ENCODE measurements around the gene IRX4. TPM values are rescaled to one million over a fixed set of nuclear protein-coding genes. Genes with fewer than 3 reads are reported as not detected.

The IRX4 gene
- total RNA-seq, 1 donor, result not detected

DNA sequence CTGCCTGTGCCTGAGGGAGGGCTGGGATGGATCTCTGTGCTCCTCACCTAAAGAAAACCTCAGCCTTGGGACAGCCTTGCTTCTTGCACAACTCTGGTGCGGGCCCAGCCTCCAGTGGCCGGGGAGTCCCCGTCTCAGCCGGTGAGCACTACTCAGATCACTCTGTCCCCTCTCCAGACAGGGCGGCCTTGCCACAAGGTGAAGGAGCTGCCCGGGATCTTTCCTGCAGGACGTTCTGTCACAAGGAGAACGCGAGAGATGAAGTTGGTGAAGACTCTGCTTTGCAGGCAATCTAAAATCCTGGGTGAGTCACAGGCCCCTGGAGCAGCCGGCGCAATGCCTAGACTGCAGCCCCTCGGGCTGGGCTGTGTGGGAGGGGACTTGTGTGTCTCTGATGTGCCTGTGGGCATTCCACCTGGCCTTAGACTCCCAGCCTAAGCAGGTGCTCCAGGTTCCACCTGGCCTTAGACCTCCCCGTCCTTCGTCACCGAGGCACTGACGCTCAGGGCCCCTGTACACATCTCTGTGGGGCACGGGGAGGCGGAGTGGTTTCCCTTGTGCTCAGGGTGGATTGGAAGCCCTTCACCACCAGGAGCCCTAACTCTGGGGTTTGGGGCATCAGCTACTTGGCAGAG, 15.2 kb upstream of the IRX4 start:
- TF ChIP-seq, protein P1, sequence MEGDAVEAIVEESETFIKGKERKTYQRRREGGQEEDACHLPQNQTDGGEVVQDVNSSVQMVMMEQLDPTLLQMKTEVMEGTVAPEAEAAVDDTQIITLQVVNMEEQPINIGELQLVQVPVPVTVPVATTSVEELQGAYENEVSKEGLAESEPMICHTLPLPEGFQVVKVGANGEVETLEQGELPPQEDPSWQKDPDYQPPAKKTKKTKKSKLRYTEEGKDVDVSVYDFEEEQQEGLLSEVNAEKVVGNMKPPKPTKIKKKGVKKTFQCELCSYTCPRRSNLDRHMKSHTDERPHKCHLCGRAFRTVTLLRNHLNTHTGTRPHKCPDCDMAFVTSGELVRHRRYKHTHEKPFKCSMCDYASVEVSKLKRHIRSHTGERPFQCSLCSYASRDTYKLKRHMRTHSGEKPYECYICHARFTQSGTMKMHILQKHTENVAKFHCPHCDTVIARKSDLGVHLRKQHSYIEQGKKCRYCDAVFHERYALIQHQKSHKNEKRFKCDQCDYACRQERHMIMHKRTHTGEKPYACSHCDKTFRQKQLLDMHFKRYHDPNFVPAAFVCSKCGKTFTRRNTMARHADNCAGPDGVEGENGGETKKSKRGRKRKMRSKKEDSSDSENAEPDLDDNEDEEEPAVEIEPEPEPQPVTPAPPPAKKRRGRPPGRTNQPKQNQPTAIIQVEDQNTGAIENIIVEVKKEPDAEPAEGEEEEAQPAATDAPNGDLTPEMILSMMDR (IDR thresholded peaks at IDR 0.05; ENCODE audit: insufficient read depth, low read length), result no peak
- no peak overlapping the region for H3K4me3 ChIP-seq (ENCODE audit: low read depth, low read length)
- DNase-seq (ENCODE audit: low read depth), result no peak

DNA sequence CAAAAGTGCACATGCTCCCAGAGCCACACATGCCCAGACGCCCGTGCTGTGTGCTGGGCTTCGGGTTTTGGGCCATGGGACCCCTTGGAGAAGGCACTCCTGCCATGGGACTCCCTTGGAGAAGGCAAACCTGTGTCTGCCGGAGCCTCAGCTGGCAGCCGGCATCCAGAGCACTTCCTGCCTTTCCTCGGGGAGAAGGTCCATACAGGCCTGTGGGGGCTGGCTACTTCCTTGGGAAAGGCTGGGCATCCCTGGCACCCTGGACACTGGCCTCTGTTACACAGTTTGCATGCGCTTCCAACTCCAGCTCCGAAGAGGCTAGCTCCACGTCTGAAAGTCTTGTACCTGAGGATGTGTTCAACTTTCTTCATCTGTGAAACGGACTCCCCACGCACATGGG, 14.7 kb upstream of the IRX4 start:
- TF ChIP-seq, protein P1 (IDR thresholded peaks at IDR 0.05; ENCODE audit: insufficient read depth, low read length), result no peak
- no peak for DNase-seq (ENCODE audit: low read depth)
- H3K4me3 ChIP-seq (ENCODE audit: low read depth, low read length), result no peak overlapping the region

DNA sequence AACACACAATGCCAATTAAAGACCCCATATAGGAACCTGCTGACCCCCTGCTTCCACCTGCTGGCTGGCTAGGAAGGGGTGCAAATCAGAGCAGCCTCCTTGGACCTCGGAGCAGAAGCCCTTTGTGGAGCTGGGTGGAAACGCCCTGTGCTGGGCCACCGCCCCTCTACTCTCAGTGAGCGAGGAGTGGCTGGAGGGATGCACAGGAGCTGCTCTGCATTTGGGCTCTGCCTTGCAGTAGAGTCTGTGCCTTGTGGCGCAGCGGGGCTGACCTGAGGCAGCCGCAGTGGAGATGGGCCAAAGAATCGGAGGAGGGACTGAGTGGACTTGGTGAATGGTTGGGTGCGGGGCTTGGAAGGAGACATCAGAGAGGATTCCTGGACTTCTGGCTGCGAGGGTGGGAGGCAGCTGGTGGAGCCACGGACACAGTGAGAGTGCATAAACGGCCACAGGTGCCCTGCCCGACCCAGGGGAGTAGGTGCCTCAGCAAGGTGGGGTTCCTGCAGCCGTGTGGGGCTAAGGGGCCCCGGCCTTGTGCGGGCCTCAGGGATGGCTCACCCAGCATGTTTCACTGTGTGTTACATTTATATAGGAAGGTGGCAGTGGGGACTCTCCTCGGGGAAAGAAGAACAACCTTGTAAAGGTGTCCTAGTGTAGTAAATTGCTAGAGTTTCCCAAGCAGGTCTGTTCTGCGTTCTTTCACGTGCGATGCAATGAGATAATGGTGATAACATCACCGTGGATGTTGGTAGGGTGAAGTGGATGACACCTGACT, 14.1 kb upstream of the IRX4 start:
- TF ChIP-seq, protein P1 (IDR thresholded peaks at IDR 0.05; ENCODE audit: insufficient read depth, low read length), result no peak
- DNase-seq (ENCODE audit: low read depth), result no peak
- H3K4me3 ChIP-seq (ENCODE audit: low read depth, low read length), result no peak overlapping the region

DNA sequence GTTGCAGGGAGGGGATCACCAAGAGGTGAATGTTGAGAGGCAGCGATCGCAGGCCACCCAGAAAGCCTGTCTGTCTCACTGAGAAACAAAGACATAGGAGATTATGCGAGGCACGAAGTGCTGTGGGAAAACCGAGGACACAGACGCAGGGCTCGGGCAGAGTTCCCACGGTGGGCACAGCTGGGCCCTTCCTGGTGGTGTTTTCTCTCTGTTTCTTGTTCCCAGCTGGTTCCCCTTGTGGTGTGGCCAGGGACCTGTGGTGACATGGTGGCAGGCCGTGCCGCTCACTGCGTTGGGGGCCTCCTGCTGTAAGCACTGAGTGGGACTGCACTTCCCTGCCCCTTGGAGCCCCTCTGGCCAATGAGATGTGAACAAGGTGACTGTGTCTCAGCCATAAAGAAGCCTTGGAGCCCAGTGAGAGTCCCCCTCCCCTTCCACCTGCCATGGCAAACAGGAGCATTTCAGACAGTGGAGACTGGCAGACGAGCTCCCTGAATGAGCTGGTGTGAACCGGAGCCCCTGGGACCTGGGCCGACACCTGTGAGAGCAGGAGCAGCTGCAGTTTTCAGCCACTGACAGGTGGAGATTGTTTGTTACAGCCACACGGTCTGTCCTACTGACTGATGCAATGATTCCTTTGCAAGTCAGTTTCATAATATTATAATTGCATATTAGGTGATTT, 13.2 kb upstream of the IRX4 start:
- no peak overlapping the region for H3K4me3 ChIP-seq (ENCODE audit: low read depth, low read length)
- TF ChIP-seq, protein P1 (IDR thresholded peaks at IDR 0.05; ENCODE audit: insufficient read depth, low read length), result no peak
- no peak for DNase-seq (ENCODE audit: low read depth)

DNA sequence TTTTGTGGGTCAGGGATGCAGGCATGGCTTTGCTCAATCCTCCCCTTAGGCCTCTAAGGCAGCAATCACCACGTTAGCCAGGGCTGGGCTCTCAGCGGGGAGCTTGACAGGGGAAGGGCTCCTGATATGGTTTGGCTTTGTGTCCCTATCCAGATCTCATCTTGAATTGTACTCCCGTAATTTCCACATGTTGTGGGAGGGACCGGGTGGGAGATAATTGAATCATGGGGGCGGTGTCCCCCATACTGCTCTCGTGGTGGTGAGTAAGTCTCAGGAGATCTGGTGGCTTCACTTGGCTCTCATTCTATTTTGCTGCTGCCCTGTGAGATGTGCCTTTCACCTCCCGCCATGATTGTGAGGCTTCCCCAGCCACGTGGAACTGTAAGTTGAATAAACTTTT, 11.5 kb upstream of the IRX4 start:
- TF ChIP-seq, protein P1 (IDR thresholded peaks at IDR 0.05; ENCODE audit: insufficient read depth, low read length), result no peak
- no peak overlapping the region for H3K4me3 ChIP-seq (ENCODE audit: low read depth, low read length)
- DNase-seq (ENCODE audit: low read depth), result no peak

DNA sequence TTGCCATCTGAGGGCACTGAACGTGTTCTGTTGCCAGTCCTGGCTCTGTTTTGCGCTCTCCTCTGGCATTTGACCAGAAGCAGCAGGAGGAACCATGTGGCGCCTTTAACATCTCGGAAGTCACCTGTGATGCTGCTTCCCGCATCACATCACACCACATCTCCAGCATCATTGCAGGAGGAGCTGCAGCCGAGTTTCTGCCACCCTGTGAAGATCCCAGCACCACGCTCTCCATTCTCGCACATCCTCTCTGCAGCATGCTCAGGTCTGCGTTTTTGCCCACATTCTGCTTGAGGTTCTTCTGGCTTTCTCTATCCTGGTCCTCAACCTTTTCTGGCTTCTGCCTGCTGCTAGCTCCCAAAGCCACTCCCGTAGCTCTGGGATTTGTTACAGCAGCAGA, 11.0 kb upstream of the IRX4 start:
- no peak for DNase-seq (ENCODE audit: low read depth)
- H3K4me3 ChIP-seq (ENCODE audit: low read depth, low read length), result no peak overlapping the region
- TF ChIP-seq, protein P1 (IDR thresholded peaks at IDR 0.05; ENCODE audit: insufficient read depth, low read length), result no peak
